Activated CD4-positive, alpha-beta memory T cell treated with anti-CD3 and anti-CD28 coated beads for 36 hours (primary cell): Measurements from ENCODE around the gene GATAD2A. TPM values are rescaled to one million over a fixed set of nuclear protein-coding genes. Genes with fewer than 3 reads are reported as not detected.

Experiments
- CTCF ChIA-PET: fragments of 350-600 bp; sonication (Branson Sonifier 250); formaldehyde crosslinking; loops from one replicate; lab custom pipeline; 2021; ENCODE audit warnings: antibody characterized with exemption, inconsistent platforms; lab: Charles Lee
- POLR2A ChIA-PET: fragments of 350-600 bp; sonication (Branson Sonifier 250); formaldehyde crosslinking; loops from one replicate; lab custom pipeline; 2021; ENCODE audit warnings: antibody characterized with exemption; lab: Charles Lee
- DNase-seq: peaks from one replicate; pipeline ENCODE4 v3.0.0-alpha.2; 2020
- H3K27ac Mint-ChIP-seq: one replicate; pipeline ENCODE4 v1.8.0; 2021; ENCODE audit warnings: mixed read lengths
- H3K27me3 Mint-ChIP-seq: one replicate; pipeline ENCODE4 v1.8.0; 2021; ENCODE audit warnings: mixed read lengths
- H3K36me3 Mint-ChIP-seq: one replicate; pipeline ENCODE4 v1.8.0; 2021; ENCODE audit warnings: mixed read lengths
- H3K4me1 Mint-ChIP-seq: one replicate; pipeline ENCODE4 v1.8.0; 2021; ENCODE audit warnings: low read depth, mixed read lengths
- H3K4me3 Mint-ChIP-seq: one replicate; pipeline ENCODE4 v1.8.0; 2021; ENCODE audit warnings: mild to moderate bottlenecking, mixed read lengths
- H3K9me3 Mint-ChIP-seq: one replicate; pipeline ENCODE4 v1.8.0; 2021; ENCODE audit warnings: mixed read lengths
- intact Hi-C: fragments of 100-400 bp; cut with micrococcal nuclease; formaldehyde crosslinking; loops from one replicate; pipeline ENCODE4 v1.15.1; 2023
- total RNA-seq, 2 experiments: library from RNA; stranded (reverse); gene quantifications; one replicate each; pipeline ENCODE4 v1.2.3, GENCODE V29; 2021

Gene GATAD2A
- total RNA-seq, 2 experiments from 2014 or later: 114 TPM

GRCh38 chr19:19489804-19490204 lies 84.3 kb downstream of the GATAD2A start:
- Mint-ChIP-seq H3K4me3 (peak overlapping the region; percentile 36), H3K27me3 (no peaks in the 10 kb centered on the region), H3K9me3 (no peaks in the 10 kb centered on the region), H3K27ac (peak overlapping the region; percentile 95), H3K4me1 (peaks cover 51% of the 10 kb centered on the region), H3K36me3 (peaks cover 14% of the 10 kb centered on the region)
- POLR2A ChIA-PET: interaction anchor here (0.6 to 3.7 kb wide), 6 partner anchors 9 to 125 kb away, joined by 3 to 23 read pairs (median 4); partner anchors contain the start of gene GATAD2A
- CTCF ChIA-PET: interaction anchor here (0.6 to 6.3 kb wide), 34 partner anchors 11 to 340 kb away, joined by 3 to 215 read pairs (median 5); partner anchors contain the start of genes BORCS8, GATAD2A, NDUFA13 and RFXANK
- intact Hi-C loops: loop anchor here (1.0 to 2.0 kb wide), 9 partner anchors 27 to 298 kb away; partner anchors contain the start of genes BORCS8, GATAD2A, MAU2 and NDUFA13
- DNase-seq: peak; percentile 31

- intact Hi-C loops: loop anchor here (1.0 to 2.0 kb wide), 2 partner anchors 26 to 124 kb away; partner anchors contain the start of gene NDUFA13
- ChIA-PET CTCF (interaction anchor here (0.6 to 6.3 kb wide), 40 partner anchors 10 to 410 kb away, joined by 3 to 215 read pairs (median 5); partner anchors contain the start of genes BORCS8, GATAD2A, NDUFA13 and NR2C2AP), POLR2A (interaction anchor here (0.5 to 3.7 kb wide), 9 partner anchors 22 to 507 kb away, joined by 3 to 23 read pairs (median 3); partner anchors contain the start of genes GATAD2A and NDUFA13)
- Mint-ChIP-seq H3K4me3 (no peak overlapping the region), H3K27me3 (no peaks in the 10 kb centered on the region), H3K36me3 (peaks cover 16% of the 10 kb centered on the region), H3K4me1 (peaks cover 51% of the 10 kb centered on the region), H3K27ac (peak overlapping the region; percentile 95), H3K9me3 (no peaks in the 10 kb centered on the region)
- peak; percentile 88 for DNase-seq
Observed at GRCh38 chr19:19490214-19490968, 84.9 kb downstream of the GATAD2A start.

- no peak for DNase-seq
- Mint-ChIP-seq H3K4me1 (peaks cover 43% of the 10 kb centered on the region), H3K27me3 (no peaks in the 10 kb centered on the region), H3K9me3 (no peaks in the 10 kb centered on the region), H3K27ac (no peak overlapping the region), H3K4me3 (no peak overlapping the region), H3K36me3 (peaks cover 24% of the 10 kb centered on the region)
- CTCF ChIA-PET: interaction anchor here (0.9 to 6.3 kb wide), 21 partner anchors 15 to 344 kb away, joined by 3 to 215 read pairs (median 6); partner anchors contain the start of genes BORCS8, GATAD2A, NDUFA13 and RFXANK
- POLR2A ChIA-PET: interaction anchor here (0.9 to 3.7 kb wide), 4 partner anchors 21 to 125 kb away, joined by 3 to 23 read pairs (median 4); partner anchors contain the start of gene GATAD2A
- intact Hi-C loops: loop anchor here (2.0 kb wide), 1 partner anchor 25 kb away; the partner anchor contains the start of gene NDUFA13
Observed at GRCh38 chr19:19491321-19492025, 86.0 kb downstream of the GATAD2A start.

- Mint-ChIP-seq H3K9me3 (no peaks in the 10 kb centered on the region), H3K4me3 (no peak overlapping the region), H3K36me3 (peaks cover 26% of the 10 kb centered on the region), H3K27me3 (no peaks in the 10 kb centered on the region), H3K4me1 (peaks cover 37% of the 10 kb centered on the region), H3K27ac (no peak overlapping the region)
- no peak for DNase-seq
- POLR2A ChIA-PET: interaction anchor here (0.9 to 1.5 kb wide), 2 partner anchors 20 to 87 kb away, joined by 3 read pairs; partner anchors contain the start of gene GATAD2A
- CTCF ChIA-PET: interaction anchor here (0.6 to 6.3 kb wide), 4 partner anchors 86 to 171 kb away, joined by 3 to 215 read pairs (median 20); partner anchors contain the start of genes ATP13A1 and GATAD2A
- intact Hi-C loops: no loop called here
Observed at GRCh38 chr19:19492026-19492610, 86.6 kb downstream of the GATAD2A start.

GRCh38 chr19:19493841-19494546 lies 88.5 kb downstream of the GATAD2A start:
- POLR2A ChIA-PET: no interaction called here
- H3K27me3 Mint-ChIP-seq: no peaks in the 10 kb centered on the region
- no peak overlapping the region for H3K27ac Mint-ChIP-seq
- H3K4me1 Mint-ChIP-seq: peaks cover 21% of the 10 kb centered on the region
- H3K9me3 Mint-ChIP-seq: no peaks in the 10 kb centered on the region
- intact Hi-C loops: no loop called here
- DNase-seq: no peak
- CTCF ChIA-PET: interaction anchor here (1.1 to 6.3 kb wide), 2 partner anchors 128 to 320 kb away, joined by 3 to 215 read pairs; no protein-coding TSS in a partner anchor
- H3K4me3 Mint-ChIP-seq: no peak overlapping the region
- H3K36me3 Mint-ChIP-seq: peaks cover 28% of the 10 kb centered on the region

GRCh38 chr19:19495614-19496603 lies 90.4 kb downstream of the GATAD2A start:
- intact Hi-C loops: no loop called here
- no peak overlapping the region for H3K27ac Mint-ChIP-seq
- POLR2A ChIA-PET: no interaction called here
- H3K4me1 Mint-ChIP-seq: peaks cover 3% of the 10 kb centered on the region
- CTCF ChIA-PET: no interaction called here
- no peak overlapping the region for H3K4me3 Mint-ChIP-seq
- H3K27me3 Mint-ChIP-seq: no peaks in the 10 kb centered on the region
- H3K9me3 Mint-ChIP-seq: no peaks in the 10 kb centered on the region
- peaks cover 28% of the 10 kb centered on the region for H3K36me3 Mint-ChIP-seq
- no peak for DNase-seq

- ChIA-PET CTCF (no interaction called here), POLR2A (no interaction called here)
- Mint-ChIP-seq H3K4me3 (no peak overlapping the region), H3K27ac (no peak overlapping the region), H3K36me3 (peaks cover 37% of the 10 kb centered on the region), H3K4me1 (peaks cover 3% of the 10 kb centered on the region), H3K27me3 (no peaks in the 10 kb centered on the region), H3K9me3 (no peaks in the 10 kb centered on the region)
- intact Hi-C loops: no loop called here
- no peak for DNase-seq
Observed at GRCh38 chr19:19498255-19498991, 92.9 kb downstream of the GATAD2A start.

GRCh38 chr19:19499272-19499995 lies 94.0 kb downstream of the GATAD2A start:
- POLR2A ChIA-PET: no interaction called here
- Mint-ChIP-seq H3K9me3 (no peaks in the 10 kb centered on the region), H3K27ac (no peak overlapping the region), H3K27me3 (no peaks in the 10 kb centered on the region), H3K4me1 (no peaks in the 10 kb centered on the region), H3K36me3 (peaks cover 34% of the 10 kb centered on the region), H3K4me3 (no peak overlapping the region)
- CTCF ChIA-PET: interaction anchor here (1.4 kb wide), 1 partner anchor 9 kb away, joined by 3 read pairs; no protein-coding TSS in a partner anchor
- intact Hi-C loops: no loop called here
- DNase-seq: no peak

- H3K27me3 Mint-ChIP-seq: no peaks in the 10 kb centered on the region
- DNase-seq: no peak
- no peaks in the 10 kb centered on the region for H3K9me3 Mint-ChIP-seq
- ChIA-PET CTCF (interaction anchor here (0.6 kb wide), 1 partner anchor 29 kb away, joined by 4 read pairs; no protein-coding TSS in a partner anchor), POLR2A (no interaction called here)
- intact Hi-C loops: no loop called here
- peaks cover 22% of the 10 kb centered on the region for H3K36me3 Mint-ChIP-seq
- H3K27ac Mint-ChIP-seq: no peak overlapping the region
- no peaks in the 10 kb centered on the region for H3K4me1 Mint-ChIP-seq
- H3K4me3 Mint-ChIP-seq: no peak overlapping the region
Observed at GRCh38 chr19:19500975-19501644, 95.6 kb downstream of the GATAD2A start.
